SHP77 (cell line): ENCODE measurements around the gene INPP5J.
"Not testable (repeated sequence)": the region's sequence is repeated elsewhere in the genome, so short reads cannot be mapped to it uniquely, and the experiment has no call there.

ENCODE experiments used
- DNase-seq, 2 experiments: peaks; one replicate each; lab custom pipeline; 2025; lab: John Stamatoyannopoulos, UW

The INPP5J gene, protein sequence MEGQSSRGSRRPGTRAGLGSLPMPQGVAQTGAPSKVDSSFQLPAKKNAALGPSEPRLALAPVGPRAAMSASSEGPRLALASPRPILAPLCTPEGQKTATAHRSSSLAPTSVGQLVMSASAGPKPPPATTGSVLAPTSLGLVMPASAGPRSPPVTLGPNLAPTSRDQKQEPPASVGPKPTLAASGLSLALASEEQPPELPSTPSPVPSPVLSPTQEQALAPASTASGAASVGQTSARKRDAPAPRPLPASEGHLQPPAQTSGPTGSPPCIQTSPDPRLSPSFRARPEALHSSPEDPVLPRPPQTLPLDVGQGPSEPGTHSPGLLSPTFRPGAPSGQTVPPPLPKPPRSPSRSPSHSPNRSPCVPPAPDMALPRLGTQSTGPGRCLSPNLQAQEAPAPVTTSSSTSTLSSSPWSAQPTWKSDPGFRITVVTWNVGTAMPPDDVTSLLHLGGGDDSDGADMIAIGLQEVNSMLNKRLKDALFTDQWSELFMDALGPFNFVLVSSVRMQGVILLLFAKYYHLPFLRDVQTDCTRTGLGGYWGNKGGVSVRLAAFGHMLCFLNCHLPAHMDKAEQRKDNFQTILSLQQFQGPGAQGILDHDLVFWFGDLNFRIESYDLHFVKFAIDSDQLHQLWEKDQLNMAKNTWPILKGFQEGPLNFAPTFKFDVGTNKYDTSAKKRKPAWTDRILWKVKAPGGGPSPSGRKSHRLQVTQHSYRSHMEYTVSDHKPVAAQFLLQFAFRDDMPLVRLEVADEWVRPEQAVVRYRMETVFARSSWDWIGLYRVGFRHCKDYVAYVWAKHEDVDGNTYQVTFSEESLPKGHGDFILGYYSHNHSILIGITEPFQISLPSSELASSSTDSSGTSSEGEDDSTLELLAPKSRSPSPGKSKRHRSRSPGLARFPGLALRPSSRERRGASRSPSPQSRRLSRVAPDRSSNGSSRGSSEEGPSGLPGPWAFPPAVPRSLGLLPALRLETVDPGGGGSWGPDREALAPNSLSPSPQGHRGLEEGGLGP

GRCh38 chr22:31122532-31123291, at the start of gene INPP5J:
INPP5J (plus strand) TSS chr22:31122966; CDS start chr22:31123015, 49 bp downstream.
- peak; percentile 33 to 57 for DNase-seq

- DNase-seq = not testable (repeated sequence)
Observed at GRCh38 chr22:31073125-31073524, 49.6 kb upstream of the INPP5J start.

DNA sequence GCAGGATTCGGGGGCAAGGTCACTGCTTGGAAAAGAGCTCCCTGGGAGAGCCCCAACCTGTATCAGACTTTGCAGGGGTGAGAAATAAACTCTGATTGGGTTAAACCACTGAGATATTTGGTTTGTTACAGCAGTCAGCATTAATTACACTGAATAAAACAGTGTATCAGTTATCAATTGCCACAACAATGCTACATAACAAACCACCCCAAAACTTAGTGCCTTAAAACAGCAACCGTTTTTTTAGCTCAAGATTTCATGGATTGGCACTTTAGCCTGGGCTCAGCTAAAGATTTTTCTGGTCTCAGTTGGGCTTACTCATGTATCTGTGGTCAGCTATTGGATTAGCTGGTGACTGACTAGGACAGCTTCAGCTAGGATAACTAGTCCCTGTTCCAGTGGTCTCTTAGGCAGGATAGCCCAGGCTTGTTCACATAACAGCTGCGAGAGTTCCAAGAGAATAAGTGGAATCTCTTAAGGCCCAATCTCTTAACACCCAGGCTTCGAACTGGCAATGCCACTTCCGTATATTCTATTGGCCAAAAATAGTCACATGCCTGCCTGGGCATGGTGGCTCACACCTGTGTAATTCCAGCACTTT, 49.1 kb upstream of the INPP5J start:
- DNase-seq = not testable (repeated sequence)

DNA sequence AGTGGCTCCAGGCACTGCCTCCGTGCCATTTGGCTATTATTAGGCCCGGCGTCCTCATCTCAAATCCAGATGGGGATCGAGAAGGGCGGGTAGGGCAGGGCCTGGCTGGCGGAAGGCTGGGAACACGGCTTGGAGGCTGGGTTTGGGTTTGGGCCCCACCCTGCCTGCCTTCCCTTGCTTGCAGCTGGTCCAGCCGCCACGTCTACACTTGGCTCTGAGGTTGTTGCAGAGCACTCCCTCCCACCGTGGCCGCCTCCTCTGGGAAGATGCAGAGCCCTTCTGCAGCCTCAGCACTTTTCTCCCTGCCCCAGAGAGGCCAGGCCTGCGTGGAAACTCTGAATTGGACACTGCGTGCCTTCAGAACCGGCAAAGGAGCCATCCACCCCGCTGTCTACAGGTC, 46.8 kb upstream of the INPP5J start:
- DNase-seq = no peak

DNA sequence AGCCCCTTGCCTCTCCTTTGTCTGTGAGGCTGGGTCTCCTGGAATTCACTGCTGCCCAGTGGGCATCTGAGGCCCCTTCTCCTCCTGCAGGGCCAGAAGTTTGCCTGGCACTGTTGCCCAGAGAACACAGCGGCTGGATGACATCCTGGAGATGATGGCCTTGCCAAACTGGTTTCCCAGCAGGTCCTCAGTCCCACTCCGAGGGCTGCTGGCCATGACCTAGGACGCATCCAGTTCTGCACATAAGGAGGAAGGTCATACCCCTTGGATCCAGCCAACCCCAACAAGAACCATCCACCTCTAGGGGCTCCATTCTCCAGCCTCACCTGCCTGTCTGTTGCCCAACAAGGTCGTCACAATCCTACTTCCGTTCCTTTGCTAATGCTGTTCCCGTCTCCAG, 45.1 kb upstream of the INPP5J start:
- no peak for DNase-seq

DNA sequence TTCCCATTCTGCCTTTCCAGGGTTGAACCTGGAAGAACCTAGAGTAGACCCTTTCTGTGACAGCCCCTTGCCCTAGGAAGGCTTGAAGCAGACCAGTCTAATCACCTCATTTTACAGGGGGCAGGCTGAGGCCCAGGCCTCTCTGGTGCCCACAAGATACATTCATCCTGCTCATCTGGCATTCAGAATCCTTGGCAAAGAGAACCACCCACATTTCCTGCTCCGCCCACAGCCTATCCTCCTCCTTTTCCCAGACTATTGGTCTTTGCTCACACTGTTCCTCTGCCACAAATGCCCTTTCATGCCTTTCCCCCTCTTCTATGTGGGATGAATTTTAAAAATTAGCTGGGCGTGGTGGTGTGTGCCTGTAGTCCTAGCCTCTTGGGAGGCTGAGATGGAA, 44.4 kb upstream of the INPP5J start:
- DNase-seq = not testable (repeated sequence)

GRCh38 chr22:31079095-31079642, 43.6 kb upstream of the INPP5J start:
- no peak for DNase-seq

DNA sequence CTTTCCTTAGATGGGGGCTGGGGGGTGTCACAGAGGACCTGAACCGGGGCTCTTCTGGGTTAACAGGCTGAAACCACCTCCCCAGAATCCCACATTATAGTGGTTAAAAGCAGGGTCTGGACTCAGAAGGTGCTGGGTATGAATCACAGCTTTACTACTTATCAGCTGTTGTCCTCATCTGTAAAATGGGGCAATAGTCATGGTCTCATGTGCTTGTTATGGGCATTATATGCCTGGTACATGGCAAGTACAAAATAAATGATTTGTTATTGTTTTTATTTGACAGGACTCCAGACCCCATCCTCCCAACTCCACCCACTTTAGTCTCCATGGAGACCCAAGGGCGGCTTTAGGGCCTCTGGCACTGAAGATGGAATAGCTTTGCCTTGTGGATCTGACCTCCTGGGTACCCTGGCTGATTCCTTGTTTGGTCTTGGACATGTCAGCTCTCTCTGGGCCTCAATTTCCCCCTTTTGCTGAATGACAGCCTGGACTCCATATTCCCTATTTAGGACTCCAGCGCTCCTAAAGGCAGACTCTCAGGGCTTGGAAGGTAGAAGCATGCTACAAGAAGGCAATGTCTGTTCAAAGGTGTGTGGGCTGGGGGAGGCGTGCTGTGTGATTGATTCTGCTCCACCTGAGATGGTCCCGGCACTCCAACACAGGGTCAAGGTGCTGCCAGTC, 42.5 kb upstream of the INPP5J start:
- no peak for DNase-seq

- DNase-seq = peak; percentile 83 to 86
Observed at GRCh38 chr22:31080848-31081649, 41.7 kb upstream of the INPP5J start, which contains the start of gene SMTN. SMTN (plus strand) TSS chr22:31081318; CDS start chr22:31083259, 1,941 bp downstream.

DNA sequence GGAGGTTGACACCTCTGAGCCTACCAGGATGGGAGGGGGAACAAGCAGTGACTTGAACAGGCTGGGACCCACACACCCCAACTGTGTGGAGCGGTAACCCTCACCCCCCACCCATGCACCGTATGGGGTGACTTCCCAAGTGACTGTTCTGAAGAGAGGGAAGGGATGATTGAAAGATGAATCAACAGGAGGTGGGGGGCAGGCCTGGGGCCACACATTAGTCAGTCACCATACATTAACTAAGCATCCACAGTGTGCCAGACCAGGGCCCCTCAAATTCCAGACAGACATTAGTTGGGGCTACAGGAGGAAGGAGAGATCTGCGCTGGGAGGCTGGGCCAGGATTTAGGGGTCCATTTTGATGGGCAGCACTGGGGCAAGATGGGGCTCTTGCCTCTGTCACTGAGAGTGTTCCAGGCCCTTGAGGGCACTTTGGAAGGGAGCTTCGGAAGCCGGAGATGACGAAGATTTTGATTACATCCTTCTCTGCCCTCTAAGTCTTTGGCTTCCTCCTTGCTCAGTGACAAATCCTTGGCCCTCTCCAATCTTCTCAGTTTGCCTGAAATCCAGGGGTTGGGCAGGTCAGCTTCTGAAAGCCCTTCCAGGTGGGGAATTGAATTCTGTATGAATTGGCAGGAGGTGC, 40.7 kb upstream of the INPP5J start:
- DNase-seq = no peak

DNA sequence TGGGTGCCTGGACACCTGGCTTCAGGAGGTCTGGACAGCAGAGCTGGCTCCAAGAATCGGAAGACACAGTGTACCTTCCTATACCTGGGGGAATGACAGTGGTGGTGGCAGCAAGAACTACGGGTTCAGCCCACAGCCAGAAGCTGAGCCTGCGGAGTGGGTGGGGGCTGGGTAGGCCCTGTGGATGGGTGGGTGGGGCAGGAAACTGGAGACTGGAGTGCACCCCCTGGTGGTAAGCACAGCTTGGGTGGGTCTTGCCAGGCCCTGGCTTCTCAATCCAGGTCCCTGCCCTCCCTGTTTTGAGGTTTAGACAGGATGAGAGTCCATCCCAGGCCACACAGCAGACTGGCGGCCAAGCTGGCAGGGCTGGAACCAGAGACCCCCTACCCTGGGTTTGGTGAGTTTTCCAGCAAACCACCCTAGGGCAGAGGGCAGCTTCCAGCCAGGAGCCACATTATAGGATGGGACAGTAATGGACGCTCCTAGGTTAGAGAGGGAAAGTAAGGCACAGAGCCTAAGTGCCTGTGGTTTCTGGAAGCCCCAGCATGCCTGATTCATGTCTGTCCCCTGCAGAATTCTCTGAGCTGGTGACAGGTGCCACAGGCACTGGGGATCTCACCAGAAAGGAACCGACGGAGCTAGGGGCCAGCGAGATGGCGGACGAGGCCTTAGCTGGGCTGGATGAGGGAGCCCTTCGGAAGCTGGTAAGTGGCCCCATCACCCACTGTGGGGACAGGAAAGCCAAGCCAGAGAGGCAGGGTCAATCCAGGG, 40.0 kb upstream of the INPP5J start:
- DNase-seq = peak; percentile 19 to 24

DNA sequence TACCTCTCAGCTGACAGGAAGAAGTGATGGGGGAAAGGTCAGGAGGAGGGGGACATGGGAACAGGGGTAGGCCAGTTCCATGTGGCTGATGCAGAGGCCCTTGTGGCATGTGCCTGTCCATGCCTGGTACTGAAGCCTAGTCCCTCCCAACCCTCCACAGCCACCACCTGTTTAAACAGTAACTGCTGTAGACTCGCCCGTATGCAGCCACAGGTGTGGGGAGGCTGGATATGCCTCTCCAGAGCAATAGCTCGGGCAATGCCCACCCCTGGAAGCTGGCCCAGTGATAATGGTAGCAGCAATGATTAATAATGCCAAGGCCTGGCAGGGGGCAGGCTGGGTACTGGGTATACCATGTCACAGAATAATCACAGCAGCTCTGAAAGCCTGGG, 39.4 kb upstream of the INPP5J start:
- DNase-seq = peak; percentile 72 to 89

DNA sequence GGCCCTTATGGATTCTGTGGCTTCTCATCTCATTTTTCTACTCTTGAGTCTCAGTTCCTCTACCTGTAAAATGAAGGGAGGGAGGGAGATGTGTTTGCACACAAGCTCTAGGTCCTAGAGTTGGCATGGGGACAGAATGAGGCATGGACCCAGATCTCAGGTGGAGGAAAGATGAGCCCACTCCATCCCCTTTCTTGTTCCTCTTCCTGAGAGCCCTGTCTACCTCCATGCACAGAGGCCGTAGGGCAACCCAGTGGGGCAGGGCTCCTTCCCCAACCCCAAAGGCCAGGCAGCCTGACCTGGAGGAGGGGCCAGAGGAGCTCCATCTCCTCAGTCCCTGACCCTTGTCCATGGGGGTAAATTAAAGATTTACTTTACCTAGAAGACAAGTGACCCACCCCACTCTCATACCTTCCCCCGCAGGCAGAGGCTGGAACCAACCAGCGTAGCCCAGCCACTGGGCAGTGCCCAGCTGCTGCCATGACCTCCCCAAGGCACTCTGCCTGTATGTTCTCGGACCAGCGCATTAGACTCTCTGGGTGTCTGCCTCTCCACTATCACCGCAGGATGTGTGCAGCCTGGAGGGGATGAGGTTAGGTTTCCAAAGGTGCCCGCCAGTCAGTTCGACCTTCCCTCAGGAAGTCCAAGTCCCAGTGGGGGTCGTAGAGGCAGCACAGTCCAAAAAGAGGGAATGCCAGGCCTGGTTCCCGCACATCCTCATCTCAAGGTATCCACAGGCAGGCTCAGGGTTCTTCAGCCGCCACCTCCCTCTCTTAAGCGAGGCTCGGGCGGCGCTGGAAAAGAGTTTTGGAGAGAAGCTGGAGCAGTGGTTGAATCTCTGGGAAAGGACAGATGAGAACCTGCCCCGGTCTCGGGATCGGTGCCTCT, 38.6 kb upstream of the INPP5J start:
- no peak for DNase-seq

DNA sequence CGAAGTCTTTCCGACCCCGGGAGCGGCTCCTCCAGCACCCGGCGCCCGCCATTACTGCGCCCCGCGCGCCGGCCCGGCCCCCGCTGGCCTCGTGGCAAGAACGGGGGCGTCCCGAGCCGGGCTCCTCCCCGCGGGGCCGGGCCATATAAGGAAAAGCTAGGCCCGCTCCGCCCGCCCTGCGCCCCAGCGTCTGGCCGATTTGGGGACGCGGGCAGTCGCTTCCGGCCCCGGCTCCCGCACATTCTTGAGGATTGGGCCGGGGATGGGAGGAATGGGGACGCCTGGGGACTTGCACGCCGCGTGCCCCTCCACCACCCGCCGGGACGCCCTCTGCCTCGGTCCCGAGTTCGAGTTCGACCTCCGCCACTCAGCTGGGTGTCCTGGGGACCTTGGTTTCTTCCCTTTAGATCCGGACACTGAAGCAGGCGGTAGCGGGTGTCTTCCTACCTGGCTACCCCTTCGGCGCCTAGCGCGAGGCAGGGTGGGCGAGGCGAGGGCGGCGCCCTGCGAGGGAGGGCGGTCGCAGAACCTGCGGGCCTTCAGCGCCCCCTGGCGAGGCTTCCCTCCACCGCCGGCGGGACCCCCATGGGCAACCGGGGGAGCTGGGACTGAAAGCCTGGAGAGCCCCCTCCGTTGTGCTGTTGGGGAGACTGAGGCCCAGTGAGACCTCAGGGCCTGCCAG, 37.8 kb upstream of the INPP5J start:
- DNase-seq = no peak

DNA sequence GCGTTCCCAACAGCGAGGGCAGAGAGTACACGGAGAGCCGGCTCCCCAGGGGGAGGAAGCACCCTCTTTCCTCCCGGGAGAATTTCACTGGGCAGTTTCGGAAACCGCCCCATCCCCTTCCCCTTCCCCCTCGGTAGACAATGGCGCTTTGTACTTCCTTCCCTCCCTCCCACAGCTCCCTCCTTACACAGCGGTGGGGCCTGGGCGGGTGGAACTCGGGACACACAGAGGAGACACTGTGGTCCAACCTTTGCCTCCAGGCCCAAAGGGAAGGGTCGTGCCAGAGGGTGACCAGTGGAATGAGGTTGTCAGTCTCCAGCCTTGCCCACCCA, 37.3 kb upstream of the INPP5J start:
- DNase-seq = no peak

GRCh38 chr22:31085928-31086327, 36.8 kb upstream of the INPP5J start:
- no peak for DNase-seq
